Measurements from ENCODE around the gene ECPAS.

DNA sequence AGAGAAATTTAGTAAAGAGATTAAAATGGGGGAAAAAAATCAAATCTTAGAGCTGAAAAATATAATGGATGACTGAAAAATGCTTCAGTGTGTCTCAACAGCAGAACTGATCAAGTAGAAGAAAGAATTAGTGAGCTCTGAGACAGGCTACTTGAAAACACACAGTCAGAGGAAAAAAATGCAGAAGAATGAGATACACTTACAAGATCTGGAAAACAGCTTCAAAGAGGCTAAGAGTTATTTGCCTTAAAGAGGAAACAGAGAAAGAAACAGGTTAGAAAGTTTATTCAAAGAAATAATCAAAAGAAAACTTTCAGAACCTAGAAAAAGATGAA lies 83.7 kb downstream of the ECPAS start:
- TF ChIP-seq, protein P1, sequence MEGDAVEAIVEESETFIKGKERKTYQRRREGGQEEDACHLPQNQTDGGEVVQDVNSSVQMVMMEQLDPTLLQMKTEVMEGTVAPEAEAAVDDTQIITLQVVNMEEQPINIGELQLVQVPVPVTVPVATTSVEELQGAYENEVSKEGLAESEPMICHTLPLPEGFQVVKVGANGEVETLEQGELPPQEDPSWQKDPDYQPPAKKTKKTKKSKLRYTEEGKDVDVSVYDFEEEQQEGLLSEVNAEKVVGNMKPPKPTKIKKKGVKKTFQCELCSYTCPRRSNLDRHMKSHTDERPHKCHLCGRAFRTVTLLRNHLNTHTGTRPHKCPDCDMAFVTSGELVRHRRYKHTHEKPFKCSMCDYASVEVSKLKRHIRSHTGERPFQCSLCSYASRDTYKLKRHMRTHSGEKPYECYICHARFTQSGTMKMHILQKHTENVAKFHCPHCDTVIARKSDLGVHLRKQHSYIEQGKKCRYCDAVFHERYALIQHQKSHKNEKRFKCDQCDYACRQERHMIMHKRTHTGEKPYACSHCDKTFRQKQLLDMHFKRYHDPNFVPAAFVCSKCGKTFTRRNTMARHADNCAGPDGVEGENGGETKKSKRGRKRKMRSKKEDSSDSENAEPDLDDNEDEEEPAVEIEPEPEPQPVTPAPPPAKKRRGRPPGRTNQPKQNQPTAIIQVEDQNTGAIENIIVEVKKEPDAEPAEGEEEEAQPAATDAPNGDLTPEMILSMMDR (IDR thresholded peaks at IDR 0.05; ENCODE audit: low read depth, low read length), result no peak
- no peak for TF ChIP-seq EZH2phosphoT487 (IDR thresholded peaks at IDR 0.05; ENCODE audit: low read depth)

Measured in OCI-LY3 (cell line).